ENCODE data around the gene TPK1. TPM values are rescaled to one million over a fixed set of nuclear protein-coding genes. Genes with fewer than 3 reads are reported as not detected.
"Not testable (repeated sequence)": the region's sequence is repeated elsewhere in the genome, so short reads cannot be mapped to it uniquely, and the experiment has no call there.

The TPK1 gene
- total RNA-seq, 1 donor: 22.6 TPM

DNA sequence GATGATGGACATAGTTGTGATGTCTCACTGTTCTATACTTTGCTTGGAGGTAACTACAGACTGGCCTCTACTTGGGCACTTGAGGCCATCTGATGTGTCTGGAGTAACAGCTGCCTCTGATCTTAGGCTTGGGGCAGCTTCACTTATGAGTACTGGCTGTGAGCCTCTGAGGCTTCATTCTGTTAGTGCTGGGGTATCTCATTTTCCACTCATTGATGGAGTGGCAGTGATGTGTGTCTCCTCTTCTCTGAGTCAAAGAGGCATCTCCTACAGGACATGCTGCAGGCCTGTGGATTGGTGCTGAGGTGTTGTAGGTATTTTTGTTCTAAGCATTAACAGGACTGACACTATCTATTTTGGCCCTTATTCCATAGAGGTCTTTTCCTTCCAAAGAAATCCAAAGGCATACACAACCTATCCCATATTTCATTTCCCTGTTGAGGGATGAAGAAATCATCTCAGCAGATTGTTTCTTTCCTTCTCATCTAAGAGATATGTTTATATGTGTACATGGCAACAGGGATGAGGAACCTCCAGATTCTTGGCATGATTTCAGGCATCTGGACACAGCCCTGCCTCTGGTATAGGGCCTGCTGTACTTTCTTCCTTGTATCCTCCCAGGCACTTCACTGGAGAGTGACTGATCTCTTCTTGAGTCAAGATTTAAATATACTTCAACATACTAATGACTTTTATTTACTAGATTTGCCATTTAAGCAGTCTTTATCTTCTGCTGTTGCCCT is 366.7 kb downstream of the TPK1 start:
- Histone ChIP-seq H3K4me3 (ENCODE audit: low read length) (no peak overlapping the region), H3K9me3 (ENCODE audit: low read depth, low read length) (no peaks in the 10 kb centered on the region), H3K27me3 (ENCODE audit: insufficient read depth, low read length) (no peaks in the 10 kb centered on the region), H3K4me1 (ENCODE audit: insufficient read depth, low read length) (no peaks in the 10 kb centered on the region)

DNA sequence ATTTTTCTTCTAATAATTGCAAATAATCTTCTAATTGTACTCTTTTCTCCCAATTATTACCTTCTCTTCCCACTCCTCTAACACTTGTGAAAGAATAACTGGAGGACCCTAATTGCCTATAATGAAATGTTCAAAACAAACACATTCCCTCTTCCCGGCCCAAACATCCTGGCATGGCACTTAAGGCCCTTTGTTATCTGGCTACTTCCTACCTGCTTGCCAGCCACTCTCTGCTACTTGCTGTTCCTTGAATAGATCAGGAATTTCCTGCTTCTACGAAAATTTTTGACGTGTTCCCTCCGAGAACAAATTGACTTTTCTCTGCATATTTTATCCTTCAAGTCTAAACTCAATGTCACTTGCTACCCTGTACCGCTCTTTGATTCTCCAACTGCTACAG is 376.2 kb downstream of the TPK1 start:
- H3K9me3 ChIP-seq (ENCODE audit: low read depth, low read length): no peaks in the 10 kb centered on the region
- H3K27me3 ChIP-seq (ENCODE audit: insufficient read depth, low read length): no peaks in the 10 kb centered on the region
- H3K4me1 ChIP-seq (ENCODE audit: insufficient read depth, low read length): no peaks in the 10 kb centered on the region
- no peak overlapping the region for H3K4me3 ChIP-seq (ENCODE audit: low read length)

DNA sequence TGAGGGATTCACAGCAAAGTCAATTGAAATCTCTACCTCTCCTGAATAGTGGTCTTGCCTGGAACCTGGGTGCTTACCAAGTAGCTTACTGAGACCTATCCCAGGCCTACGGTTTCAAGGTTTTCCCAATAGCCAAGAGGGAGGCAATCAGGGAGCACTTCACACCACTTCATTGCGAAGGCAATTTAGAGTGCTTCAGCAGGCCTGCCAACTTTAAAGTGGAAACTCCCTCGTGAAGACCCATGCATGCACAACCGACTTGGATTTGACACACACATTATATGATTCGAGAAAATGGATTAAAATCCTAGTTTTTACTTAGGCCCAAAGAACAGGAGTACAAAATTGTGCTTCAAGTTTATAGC is 380.8 kb downstream of the TPK1 start:
- Histone ChIP-seq H3K4me3 (ENCODE audit: low read length) (no peak overlapping the region), H3K4me1 (ENCODE audit: insufficient read depth, low read length) (no peaks in the 10 kb centered on the region), H3K27me3 (ENCODE audit: insufficient read depth, low read length) (no peaks in the 10 kb centered on the region), H3K9me3 (ENCODE audit: low read depth, low read length) (peaks cover 5% of the 10 kb centered on the region)

DNA sequence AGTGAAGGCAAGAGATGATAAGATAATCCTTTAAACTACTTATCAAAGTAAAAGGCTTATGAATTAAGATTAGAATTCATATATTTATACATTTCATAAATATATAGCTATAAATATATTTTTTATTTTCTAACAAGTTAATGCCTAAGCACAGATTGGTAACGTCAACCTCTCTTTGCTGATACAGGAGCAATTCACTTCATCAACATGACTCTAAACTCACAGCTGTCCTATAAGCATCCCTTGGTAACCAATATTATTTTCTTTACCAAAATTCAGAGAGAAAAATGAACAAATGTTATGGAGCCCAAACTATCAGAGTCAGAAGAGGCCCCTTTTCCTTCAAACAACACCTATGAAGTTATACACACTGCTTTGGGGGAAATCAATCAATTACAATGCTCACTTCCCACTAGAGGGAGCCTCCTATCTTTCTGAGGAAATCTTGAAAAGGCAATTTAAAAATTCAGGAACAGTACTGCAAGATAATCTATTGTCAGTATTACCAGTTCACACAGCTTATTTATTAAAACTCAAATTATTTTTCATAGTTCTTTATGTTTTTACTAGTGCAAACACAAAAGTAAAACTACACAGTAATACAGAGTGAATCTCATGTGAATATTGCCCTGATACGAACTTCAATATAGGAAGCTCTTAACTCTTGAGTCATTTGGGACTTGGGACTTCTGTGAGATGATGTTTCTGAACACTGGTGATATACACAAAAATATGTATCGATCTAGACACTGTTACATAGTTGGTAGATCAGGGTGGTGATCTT is 381.4 kb downstream of the TPK1 start:
- Histone ChIP-seq H3K4me3 (ENCODE audit: low read length) (no peak overlapping the region), H3K4me1 (ENCODE audit: insufficient read depth, low read length) (no peaks in the 10 kb centered on the region), H3K9me3 (ENCODE audit: low read depth, low read length) (peaks cover 5% of the 10 kb centered on the region), H3K27me3 (ENCODE audit: insufficient read depth, low read length) (no peaks in the 10 kb centered on the region)

DNA sequence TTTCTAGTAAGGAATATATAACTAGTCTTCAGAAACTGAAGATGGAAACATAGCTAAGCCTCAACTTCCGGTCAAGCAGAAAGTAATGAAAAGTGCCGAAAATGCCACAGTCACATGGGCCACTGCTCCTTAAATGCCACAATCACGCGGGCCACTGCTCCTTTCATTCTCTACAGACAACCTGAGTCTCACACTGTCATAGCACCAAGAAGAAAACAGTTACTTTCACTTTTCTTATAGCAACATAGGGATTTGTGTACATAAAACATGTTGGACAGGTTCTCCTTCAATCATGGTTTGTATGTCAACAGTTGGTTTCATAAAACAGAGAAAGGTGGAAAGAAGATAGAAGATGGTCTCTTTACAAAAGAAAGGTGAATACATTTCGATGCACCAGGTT is 383.8 kb downstream of the TPK1 start:
- Histone ChIP-seq H3K27me3 (ENCODE audit: insufficient read depth, low read length) (no peaks in the 10 kb centered on the region), H3K4me1 (ENCODE audit: insufficient read depth, low read length) (no peaks in the 10 kb centered on the region), H3K9me3 (ENCODE audit: low read depth, low read length) (peaks cover 5% of the 10 kb centered on the region), H3K4me3 (ENCODE audit: low read length) (no peak overlapping the region)

DNA sequence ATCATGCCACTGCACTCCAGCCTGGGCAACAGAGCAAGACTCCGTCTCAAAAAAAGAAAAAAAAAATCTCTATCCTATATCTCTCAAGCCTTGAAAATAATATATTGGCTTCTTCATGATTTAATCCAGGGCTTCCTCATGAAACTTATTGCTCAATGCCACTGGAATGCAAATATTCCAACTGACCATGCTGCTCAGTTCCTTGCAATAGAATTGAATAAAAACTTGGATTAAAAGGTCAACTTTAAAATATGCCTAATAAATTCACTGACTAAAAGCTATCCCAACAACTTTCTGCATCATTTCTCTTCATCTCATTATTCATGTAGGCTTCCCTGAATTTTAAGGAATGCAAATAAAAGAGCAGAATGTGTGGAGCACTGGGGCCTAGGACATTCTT is 390.3 kb downstream of the TPK1 start:
- Histone ChIP-seq H3K27me3 (ENCODE audit: insufficient read depth, low read length) (no peaks in the 10 kb centered on the region), H3K4me1 (ENCODE audit: insufficient read depth, low read length) (no peaks in the 10 kb centered on the region), H3K9me3 (ENCODE audit: low read depth, low read length) (no peaks in the 10 kb centered on the region), H3K4me3 (ENCODE audit: low read length) (no peak overlapping the region)

DNA sequence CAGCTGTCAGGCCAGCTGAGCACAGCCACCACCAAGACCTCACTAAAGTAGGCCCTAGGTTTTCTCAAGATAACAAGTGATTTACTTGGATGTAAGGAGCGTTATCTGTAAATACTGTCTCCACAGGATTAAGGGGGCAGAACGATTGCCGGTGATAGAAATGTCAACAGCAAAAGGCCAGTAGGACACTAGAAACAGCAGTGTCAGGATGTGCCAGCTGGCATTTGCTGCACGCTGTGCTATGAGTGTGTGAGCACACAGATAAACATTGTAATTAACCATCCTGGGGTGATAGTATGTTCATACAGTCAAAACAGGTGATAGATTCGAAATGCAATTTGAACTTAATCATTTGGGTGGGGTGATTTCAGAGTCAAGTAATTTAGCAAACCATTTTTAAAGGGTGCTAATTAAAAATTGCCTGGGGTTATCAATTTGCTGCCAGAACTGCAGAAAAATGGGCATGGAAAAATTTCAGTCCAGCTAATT is 396.1 kb downstream of the TPK1 start:
- no peaks in the 10 kb centered on the region for H3K27me3 ChIP-seq (ENCODE audit: insufficient read depth, low read length)
- H3K4me3 ChIP-seq (ENCODE audit: low read length): no peak overlapping the region
- no peaks in the 10 kb centered on the region for H3K4me1 ChIP-seq (ENCODE audit: insufficient read depth, low read length)
- H3K9me3 ChIP-seq (ENCODE audit: low read depth, low read length): no peaks in the 10 kb centered on the region

DNA sequence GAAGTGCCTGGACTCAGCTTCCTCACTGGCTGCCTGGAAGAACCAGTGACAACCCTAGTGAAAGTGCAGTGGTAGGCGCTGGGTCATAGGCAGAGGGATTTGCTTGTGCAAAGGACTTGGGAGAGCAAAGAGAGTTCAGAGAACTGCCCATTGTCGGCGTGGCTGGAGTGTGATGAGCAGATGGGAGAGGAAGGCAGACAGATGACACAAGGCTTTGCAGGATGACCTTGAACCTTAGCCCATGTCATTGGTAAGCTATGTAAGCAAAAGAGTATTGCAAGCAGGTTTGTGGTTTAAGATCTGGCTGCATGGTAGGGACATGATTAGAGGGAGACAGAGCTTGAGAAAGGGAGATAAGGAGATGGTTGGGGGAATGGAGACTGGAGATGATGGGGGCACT is 397.1 kb downstream of the TPK1 start:
- no peaks in the 10 kb centered on the region for H3K9me3 ChIP-seq (ENCODE audit: low read depth, low read length)
- no peak overlapping the region for H3K4me3 ChIP-seq (ENCODE audit: low read length)
- no peaks in the 10 kb centered on the region for H3K4me1 ChIP-seq (ENCODE audit: insufficient read depth, low read length)
- H3K27me3 ChIP-seq (ENCODE audit: insufficient read depth, low read length): no peaks in the 10 kb centered on the region

DNA sequence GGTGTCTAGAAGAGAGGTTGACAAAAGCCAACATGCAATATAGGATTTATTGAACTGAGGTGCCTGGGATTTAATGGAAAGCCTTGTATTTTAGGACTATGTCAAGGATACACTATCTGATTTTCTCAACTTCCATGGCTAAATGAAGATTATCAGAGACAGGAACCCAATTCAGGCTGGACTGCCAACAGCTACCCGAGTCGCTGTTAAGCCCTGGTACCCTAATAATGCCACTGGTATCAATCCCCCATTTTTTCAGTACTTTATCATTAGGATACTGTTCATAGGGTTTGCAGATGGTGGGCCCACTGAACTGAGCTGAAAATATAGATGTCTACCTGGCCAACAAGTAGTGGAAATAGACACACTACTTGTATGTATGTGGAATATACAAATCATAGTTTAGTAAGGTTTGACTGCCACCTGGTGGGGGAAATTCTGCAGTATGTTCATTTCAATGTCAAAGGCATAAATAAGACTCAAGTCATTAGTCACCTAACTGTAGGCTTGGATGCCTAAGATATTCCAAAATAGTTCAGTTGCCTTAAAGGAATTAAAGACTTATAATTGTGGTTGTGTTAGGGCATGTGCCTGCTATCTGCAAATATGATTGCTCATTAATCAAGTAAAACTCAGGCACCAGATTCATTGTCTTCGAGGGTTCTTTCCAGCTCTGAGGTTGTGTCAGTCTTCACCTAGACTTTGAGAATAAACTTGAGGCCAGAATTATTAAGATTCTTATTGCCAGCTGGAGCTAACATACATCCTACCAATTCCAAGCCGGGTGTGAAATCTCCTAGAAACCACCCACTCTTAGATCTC is 398.3 kb downstream of the TPK1 start:
- H3K9me3 ChIP-seq (ENCODE audit: low read depth, low read length): no peaks in the 10 kb centered on the region
- no peaks in the 10 kb centered on the region for H3K27me3 ChIP-seq (ENCODE audit: insufficient read depth, low read length)
- no peak overlapping the region for H3K4me3 ChIP-seq (ENCODE audit: low read length)
- no peaks in the 10 kb centered on the region for H3K4me1 ChIP-seq (ENCODE audit: insufficient read depth, low read length)

DNA sequence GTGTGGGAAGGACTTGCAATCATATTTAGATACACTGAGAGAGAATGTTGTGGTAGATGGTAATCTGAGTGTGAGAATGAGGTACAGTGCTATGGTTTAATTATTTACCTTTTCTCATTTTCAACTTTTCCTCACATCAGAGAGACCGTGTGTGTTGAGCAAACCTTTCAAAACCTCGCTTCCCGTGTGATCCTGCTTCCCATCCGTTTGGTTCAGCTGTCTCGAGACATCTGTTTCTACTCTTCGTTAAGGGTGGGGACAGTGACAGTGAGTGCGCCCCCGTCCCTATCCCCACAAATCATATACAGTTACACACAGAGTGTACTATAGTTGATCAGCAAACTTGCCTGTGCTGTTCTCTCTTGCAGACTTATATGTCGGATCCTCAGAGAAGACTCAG is 399.4 kb downstream of the TPK1 start:
- H3K27me3 ChIP-seq (ENCODE audit: insufficient read depth, low read length): no peaks in the 10 kb centered on the region
- no peaks in the 10 kb centered on the region for H3K9me3 ChIP-seq (ENCODE audit: low read depth, low read length)
- H3K4me3 ChIP-seq (ENCODE audit: low read length): no peak overlapping the region
- no peaks in the 10 kb centered on the region for H3K4me1 ChIP-seq (ENCODE audit: insufficient read depth, low read length)

DNA sequence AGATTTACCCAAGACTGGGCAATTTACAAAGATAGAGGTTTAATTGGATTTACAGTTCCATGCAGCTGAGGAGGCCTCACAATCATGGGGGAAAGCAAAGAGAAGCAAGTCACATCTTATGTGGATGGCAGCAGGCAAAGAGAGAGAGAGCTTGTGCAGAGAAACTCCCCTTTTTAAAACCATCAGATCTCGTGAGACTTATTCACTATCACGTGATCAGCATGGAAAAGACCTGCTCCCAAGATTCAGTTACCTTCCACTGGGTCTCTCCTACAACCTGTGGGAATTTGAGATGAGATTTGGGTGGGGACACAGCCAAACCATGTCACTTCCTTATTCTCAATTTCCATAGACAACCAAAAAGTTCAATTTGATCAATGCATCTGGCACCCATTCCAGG is 407.4 kb downstream of the TPK1 start:
- Histone ChIP-seq H3K4me3 (ENCODE audit: low read length) (no peak overlapping the region), H3K4me1 (ENCODE audit: insufficient read depth, low read length) (no peaks in the 10 kb centered on the region), H3K27me3 (ENCODE audit: insufficient read depth, low read length) (no peaks in the 10 kb centered on the region), H3K9me3 (ENCODE audit: low read depth, low read length) (no peaks in the 10 kb centered on the region)

DNA sequence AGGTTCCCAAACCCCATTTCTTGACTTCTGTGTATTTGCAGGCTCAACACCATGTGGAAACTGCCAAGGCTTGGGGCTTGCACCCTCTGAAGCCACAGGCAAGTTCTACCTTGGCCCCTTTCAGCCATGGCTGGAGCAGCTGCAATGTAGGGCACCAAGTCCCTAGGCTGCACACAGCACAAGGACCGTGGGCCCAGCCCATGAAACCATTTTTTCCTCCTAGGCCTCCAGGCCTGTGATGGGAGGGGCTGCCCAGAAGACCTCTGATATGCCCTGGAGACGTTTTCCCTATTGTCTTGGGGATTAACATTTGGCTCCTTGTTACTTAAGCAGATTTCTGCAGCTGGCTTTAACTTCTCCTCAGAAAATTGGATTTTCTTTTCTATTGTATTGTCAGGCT is 408.3 kb downstream of the TPK1 start:
- H3K4me3 ChIP-seq (ENCODE audit: low read length); H3K27me3 ChIP-seq (ENCODE audit: insufficient read depth, low read length); H3K4me1 ChIP-seq (ENCODE audit: insufficient read depth, low read length); H3K9me3 ChIP-seq (ENCODE audit: low read depth, low read length): not testable (repeated sequence)

DNA sequence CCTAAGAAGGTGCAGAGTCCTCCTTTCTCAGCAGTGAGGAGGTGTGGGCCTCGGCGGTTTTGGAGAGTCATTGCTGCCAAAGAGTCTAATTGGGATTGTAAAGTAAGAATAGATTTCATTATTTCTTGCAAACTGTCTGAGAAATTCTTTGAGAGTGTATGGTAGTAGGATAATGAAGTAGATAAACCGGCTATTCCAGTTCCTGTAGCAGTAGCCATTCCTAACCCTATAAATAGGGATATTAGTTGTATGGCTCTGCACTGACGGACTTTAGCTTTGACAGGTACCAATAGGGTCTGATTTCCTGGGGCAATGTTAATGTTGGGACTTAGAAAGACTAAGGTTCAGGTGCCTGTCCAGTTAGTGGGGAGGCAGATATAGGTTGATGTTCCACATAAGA is 416.9 kb downstream of the TPK1 start:
- not testable (repeated sequence) for H3K4me1 ChIP-seq (ENCODE audit: insufficient read depth, low read length); H3K27me3 ChIP-seq (ENCODE audit: insufficient read depth, low read length); H3K4me3 ChIP-seq (ENCODE audit: low read length); H3K9me3 ChIP-seq (ENCODE audit: low read depth, low read length)

DNA sequence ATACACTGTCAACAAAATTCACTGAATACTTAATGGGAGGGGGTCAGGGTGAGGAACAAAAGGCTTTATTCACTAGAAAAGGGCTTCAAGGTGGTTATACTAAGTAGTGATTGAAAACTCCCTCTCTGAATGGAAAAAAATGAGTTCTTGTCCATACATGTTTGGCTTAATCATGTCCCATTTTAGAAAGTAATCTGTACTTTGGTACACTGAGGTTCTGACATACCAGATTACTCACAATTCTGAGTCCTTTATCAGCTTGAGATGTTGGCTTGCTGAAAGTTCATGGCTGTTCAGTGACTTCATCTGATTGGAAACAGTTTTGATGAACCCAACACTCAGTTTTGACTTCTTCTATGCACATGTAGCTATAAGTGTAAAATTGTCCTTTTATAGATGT is 419.5 kb downstream of the TPK1 start:
- H3K9me3 ChIP-seq (ENCODE audit: low read depth, low read length): no peaks in the 10 kb centered on the region
- no peak overlapping the region for H3K4me3 ChIP-seq (ENCODE audit: low read length)
- peaks cover 9% of the 10 kb centered on the region for H3K27me3 ChIP-seq (ENCODE audit: insufficient read depth, low read length)
- H3K4me1 ChIP-seq (ENCODE audit: insufficient read depth, low read length): no peaks in the 10 kb centered on the region

DNA sequence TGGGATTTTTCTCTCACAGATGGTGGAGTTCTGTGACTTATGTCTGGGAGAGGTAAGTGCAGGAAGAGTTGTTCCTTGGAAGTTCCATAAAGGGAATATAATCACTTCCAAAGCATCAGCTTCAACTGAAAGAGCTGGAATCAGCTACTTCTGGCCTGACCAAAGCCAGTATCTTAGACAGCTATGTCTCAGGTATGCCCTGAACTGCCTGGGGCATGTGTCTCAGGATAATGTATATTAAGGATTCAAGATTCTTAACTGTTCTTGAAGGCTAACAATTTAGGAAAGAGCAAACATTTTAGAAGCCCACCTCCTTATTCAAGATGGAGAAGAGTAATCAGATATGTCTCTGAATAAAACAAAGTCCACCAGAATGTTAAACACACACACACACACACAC is 420.0 kb downstream of the TPK1 start:
- H3K27me3 ChIP-seq (ENCODE audit: insufficient read depth, low read length): peaks cover 9% of the 10 kb centered on the region
- H3K4me1 ChIP-seq (ENCODE audit: insufficient read depth, low read length): no peaks in the 10 kb centered on the region
- no peaks in the 10 kb centered on the region for H3K9me3 ChIP-seq (ENCODE audit: low read depth, low read length)
- no peak overlapping the region for H3K4me3 ChIP-seq (ENCODE audit: low read length)

Measured in mononuclear cell (primary cell).